OCI-LY7 (cell line): ENCODE results near the gene SFSWAP. TPM values are rescaled to one million over a fixed set of nuclear protein-coding genes. Genes with fewer than 3 reads are reported as not detected.

Experiments
- BruUV-seq: library from RNA; stranded (reverse); fragments of 400-500 nt; replicated peaks from 2 replicates; lab custom pipeline; 2021; lab: Mats Ljungman, UMichigan
- CTCF ChIA-PET: fragments of 300-600 bp; sonication (Branson Sonifier 250); formaldehyde crosslinking; loops from one replicate; lab custom pipeline; 2022; ENCODE audit warnings: antibody characterized with exemption; ENCODE audit not compliant: unreplicated experiment; lab: Charles Lee
- POLR2A ChIA-PET: fragments of 300-600 bp; sonication (Branson Sonifier 250); formaldehyde crosslinking; loops from one replicate; lab custom pipeline; 2022; ENCODE audit warnings: antibody characterized with exemption; lab: Charles Lee
- DNase-seq: peaks from one replicate; pipeline ENCODE4 v3.0.0-alpha.2; 2015; ENCODE audit warnings: low spot score
- H2AFZ ChIP-seq: fragments of 200-600 bp; sonication (generic), shearing (Covaris generic); 2 replicates; pipeline ENCODE4 v1.6.1; 2014; ENCODE audit warnings: mild to moderate bottlenecking, antibody characterized with exemption, low read length, moderate library complexity
- H3K27ac ChIP-seq: fragments of 200-600 bp; sonication (generic); 2 replicates; pipeline ENCODE4 v1.5.1; 2014; ENCODE audit warnings: mixed run types, low read depth, mild to moderate bottlenecking, moderate library complexity, low read length, inconsistent platforms; ENCODE audit not compliant: poor library complexity, severe bottlenecking
- H3K36me3 ChIP-seq: fragments of 200-600 bp; sonication (generic); 2 replicates; pipeline ENCODE4 v1.6.1; 2014; ENCODE audit warnings: mild to moderate bottlenecking, antibody characterized with exemption, low read length, moderate library complexity, mixed read lengths; ENCODE audit not compliant: insufficient read depth
- H3K4me1 ChIP-seq: fragments of 200-600 bp; sonication (generic); 2 replicates; pipeline ENCODE4 v1.5.1; 2014; ENCODE audit warnings: mild to moderate bottlenecking, low read length; ENCODE audit not compliant: insufficient read depth, poor library complexity, severe bottlenecking
- H3K4me2 ChIP-seq: fragments of 200-600 bp; sonication (generic); 2 replicates; pipeline ENCODE4 v1.6.1; 2014; ENCODE audit warnings: mild to moderate bottlenecking, low read length
- H3K4me3 ChIP-seq: fragments of 200-600 bp; sonication (generic); 2 replicates; pipeline ENCODE4 v1.5.1; 2014; ENCODE audit warnings: mild to moderate bottlenecking, low read depth, low read length; ENCODE audit not compliant: poor library complexity, severe bottlenecking
- H3K79me2 ChIP-seq: fragments of 200-600 bp; sonication (generic); 2 replicates; pipeline ENCODE4 v1.6.1; 2016; ENCODE audit warnings: low read depth, mild to moderate bottlenecking, low read length, moderate library complexity, mixed read lengths; ENCODE audit not compliant: insufficient read depth
- H3K9me2 ChIP-seq: fragments of 200-600 bp; sonication (generic); 2 replicates; pipeline ENCODE4 v1.6.1; 2016; ENCODE audit warnings: mild to moderate bottlenecking, low read length, mixed read lengths; ENCODE audit not compliant: insufficient read depth
- H3K9me3 ChIP-seq: fragments of 200-600 bp; sonication (generic); 2 replicates; pipeline ENCODE4 v1.6.1; 2014; ENCODE audit warnings: mild to moderate bottlenecking, mixed run types, low read length, mixed read lengths
- H4K20me1 ChIP-seq: fragments of 200-600 bp; sonication (generic); 2 replicates; pipeline ENCODE4 v1.6.1; 2014; ENCODE audit warnings: mild to moderate bottlenecking, antibody characterized with exemption, low read length, moderate library complexity, mixed read lengths; ENCODE audit not compliant: insufficient read depth
- CTCF ChIP-seq: fragments of 200-600 bp; sonication (generic); conservative IDR thresholded peaks from 2 replicates; pipeline ENCODE4 v1.5.1; 2014; ENCODE audit warnings: mild to moderate bottlenecking, antibody characterized with exemption, low read length, moderate library complexity, mixed read lengths
- EZH2phosphoT487 ChIP-seq: fragments of 200-600 bp; sonication (generic); IDR thresholded peaks from 2 replicates; pipeline ENCODE4 v1.6.1; 2018; ENCODE audit warnings: low read depth, borderline replicate concordance, mild to moderate bottlenecking, mixed run types, antibody characterized with exemption, low read length, moderate library complexity, mixed read lengths
- intact Hi-C: fragments of 100-400 bp; cut with micrococcal nuclease; formaldehyde crosslinking; loops from one replicate; pipeline ENCODE4 v1.10.0; 2022; ENCODE audit not compliant: unreplicated experiment
- total RNA-seq, 2 experiments: library from RNA; depleted of rRNA in 1 of 2; stranded (reverse); fragments of >200 nt in 1 of 2; shearing (Covaris generic) in 1 of 2; gene quantifications; 2 replicates each; pipeline ENCODE4 v1.2.3, GENCODE V29; 2014 to 2022

Gene SFSWAP
- total RNA-seq, 2 experiments from 2014 or later: 54.0 to 87.1 TPM

GRCh38 chr12:131793243-131794022 is 82.5 kb downstream of the SFSWAP start:
- DNase-seq: no peak
- H2AFZ ChIP-seq: no peak overlapping the region
- no peaks in the 10 kb centered on the region for H3K4me1 ChIP-seq
- intact Hi-C loops: no loop called here
- ChIA-PET CTCF (no interaction called here), POLR2A (no interaction called here)
- TF ChIP-seq CTCF: no peak
- TF ChIP-seq EZH2phosphoT487: no peak
- H3K36me3 ChIP-seq: peaks cover 92% of the 10 kb centered on the region
- BruUV-seq: no TSS peak
- H3K79me2 ChIP-seq: no peaks in the 10 kb centered on the region
- H3K4me3 ChIP-seq: no peak overlapping the region
- no peak overlapping the region for H3K4me2 ChIP-seq
- no peaks in the 10 kb centered on the region for H4K20me1 ChIP-seq
- H3K9me3 ChIP-seq: no peaks in the 10 kb centered on the region
- H3K27ac ChIP-seq: no peak overlapping the region
- no peaks in the 10 kb centered on the region for H3K9me2 ChIP-seq

GRCh38 chr12:131794061-131794460 is 83.2 kb downstream of the SFSWAP start:
- no peak for DNase-seq
- H2AFZ ChIP-seq: no peak overlapping the region
- no peaks in the 10 kb centered on the region for H3K4me1 ChIP-seq
- no peaks in the 10 kb centered on the region for H3K9me3 ChIP-seq
- H3K9me2 ChIP-seq: no peaks in the 10 kb centered on the region
- intact Hi-C loops: no loop called here
- ChIA-PET CTCF (no interaction called here), POLR2A (no interaction called here)
- H3K27ac ChIP-seq: no peak overlapping the region
- H3K79me2 ChIP-seq: no peaks in the 10 kb centered on the region
- no peak overlapping the region for H3K4me2 ChIP-seq
- no peaks in the 10 kb centered on the region for H4K20me1 ChIP-seq
- no peak overlapping the region for H3K4me3 ChIP-seq
- TF ChIP-seq EZH2phosphoT487 (no peak), CTCF (no peak)
- H3K36me3 ChIP-seq: peaks cover 89% of the 10 kb centered on the region
- no TSS peak for BruUV-seq

GRCh38 chr12:131794573-131794972 is 83.7 kb downstream of the SFSWAP start:
- ChIA-PET POLR2A (no interaction called here), CTCF (no interaction called here)
- Histone ChIP-seq H3K9me2 (no peaks in the 10 kb centered on the region), H2AFZ (no peak overlapping the region), H3K4me2 (no peak overlapping the region), H3K4me3 (no peak overlapping the region), H3K4me1 (no peaks in the 10 kb centered on the region), H3K79me2 (no peaks in the 10 kb centered on the region), H3K27ac (no peak overlapping the region), H3K9me3 (no peaks in the 10 kb centered on the region), H3K36me3 (peaks cover 89% of the 10 kb centered on the region), H4K20me1 (no peaks in the 10 kb centered on the region)
- intact Hi-C loops: no loop called here
- no peak for TF ChIP-seq EZH2phosphoT487
- TF ChIP-seq CTCF: no peak
- BruUV-seq: no TSS peak
- DNase-seq: no peak
